K562 (cell line): ENCODE results near the gene PDZD2. TPM values are rescaled to one million over a fixed set of nuclear protein-coding genes. Genes with fewer than 3 reads are reported as not detected.

ENCODE experiments used
- ATAC-seq: fragments of 200-7000 bp; cut with Tn5 transposase; 3 replicates; pipeline ENCODE4 v1.9.1; 2020; ENCODE audit warnings: moderate library complexity
- BruUV-seq: library from RNA; stranded (reverse); fragments of 400-500 nt; replicated peaks from 2 replicates; lab custom pipeline; 2021; lab: Mats Ljungman, UMichigan
- CTCF ChIA-PET: fragments of 300-600 bp; formaldehyde crosslinking; extraction: SDS; loops from one replicate; lab custom pipeline; 2021; ENCODE audit warnings: low intra/inter-chr PET ratio; lab: Yijun Ruan, JAX
- POLR2A ChIA-PET: fragments of 300-600, 350-650 bp; sonication (Branson Sonifier 250); formaldehyde crosslinking; extraction: SDS; loops from one replicate; lab custom pipeline; 2021; ENCODE audit warnings: antibody characterized with exemption, inconsistent platforms; lab: Yijun Ruan, JAX
- DNase-seq, 4 experiments: peaks; one replicate each; pipeline versions ENCODE4 v3.0.0 to v3.0.0-alpha.2; 2011 to 2018; ENCODE audit warnings: low spot score in 3 of 4, mixed read lengths in 3 of 4; ENCODE audit errors: extremely low read depth in 1 of 4
- FAIRE-seq: peaks from 2 replicates; lab custom pipeline; 2011; peaks lifted over from hg19 to GRCh38; lab: Jason Lieb, UNC
- H2AFZ ChIP-seq: 2 replicates; pipeline ENCODE4 v1.6.0; 2011; ENCODE audit warnings: low read depth, low read length, control low read depth, inconsistent platforms
- H3K27ac ChIP-seq: fragments of 200-600 bp; 3 replicates; pipeline ENCODE4 v1.8.0; 2011; ENCODE audit warnings: low read depth, mild to moderate bottlenecking, control low read depth, inconsistent platforms, low read length, moderate library complexity, mixed read lengths; ENCODE audit errors: extremely low read depth
- H3K27me3 ChIP-seq, 2 experiments: fragments of 300-600 bp in 1 of 2; 2 replicates in 1 of 2; 3 replicates in 1 of 2; pipeline versions ENCODE4 v1.6.0 to v1.8.0; 2011; ENCODE audit warnings: inconsistent platforms in 2 of 2, low read length in 2 of 2, mild to moderate bottlenecking in 1 of 2, mixed read lengths in 1 of 2, moderate library complexity in 1 of 2; ENCODE audit not compliant: control insufficient read depth in 2 of 2, insufficient read depth in 2 of 2
- H3K36me3 ChIP-seq: fragments of 300-600 bp; 3 replicates; pipeline ENCODE4 v1.8.0; 2011; ENCODE audit warnings: mild to moderate bottlenecking, low read length, inconsistent platforms; ENCODE audit not compliant: control insufficient read depth, insufficient read depth
- H3K4me1 ChIP-seq, 2 experiments: fragments of 200-600 bp in 1 of 2; replicated peaks in 1 of 2; 2 replicates in 1 of 2; 3 replicates in 1 of 2; pipeline versions ENCODE4 v1.5.1 to v1.8.0; 2011; ENCODE audit warnings: inconsistent platforms in 2 of 2, low read length in 2 of 2, mild to moderate bottlenecking in 1 of 2, mixed read lengths in 1 of 2, moderate library complexity in 1 of 2; ENCODE audit not compliant: control insufficient read depth in 2 of 2, insufficient read depth in 2 of 2
- H3K4me2 ChIP-seq: 2 replicates; pipeline ENCODE4 v1.6.1; 2011; ENCODE audit warnings: low read length, control low read depth, inconsistent platforms, mixed read lengths; ENCODE audit not compliant: insufficient read depth
- H3K4me3 ChIP-seq: fragments of 200-600 bp; sonication (generic), shearing (Covaris generic); 2 replicates; pipeline ENCODE4 v1.5.1; 2016; ENCODE audit warnings: control low read depth, inconsistent platforms
- H3K79me2 ChIP-seq: fragments of 200-600 bp; 3 replicates; pipeline ENCODE4 v1.8.0; 2011; ENCODE audit warnings: low read length, inconsistent platforms; ENCODE audit not compliant: control insufficient read depth, insufficient read depth
- H3K9ac ChIP-seq, 2 experiments: 2 replicates each; pipeline versions ENCODE4 v1.6.0 to v1.6.1; 2011; ENCODE audit warnings: low read depth in 2 of 2, low read length in 2 of 2, control low read depth in 1 of 2, inconsistent platforms in 1 of 2, mild to moderate bottlenecking in 1 of 2, mixed read lengths in 1 of 2; ENCODE audit not compliant: insufficient read depth in 1 of 2
- H3K9me1 ChIP-seq: one replicate; pipeline ENCODE4 v1.6.0; 2011; ENCODE audit warnings: inconsistent platforms, mild to moderate bottlenecking, low read length, moderate library complexity; ENCODE audit not compliant: control insufficient read depth, insufficient read depth
- H3K9me3 ChIP-seq: replicated peaks from 2 replicates; pipeline ENCODE4 v1.5.1; 2011; ENCODE audit warnings: low read depth, low read length, inconsistent platforms; ENCODE audit not compliant: control insufficient read depth, insufficient read depth
- H4K20me1 ChIP-seq: replicated peaks from 2 replicates; pipeline ENCODE4 v1.6.1; 2011; ENCODE audit warnings: low read length, inconsistent platforms, mixed read lengths; ENCODE audit not compliant: control insufficient read depth, insufficient read depth
- ETV6 ChIP-seq, 3 experiments: fragments of 150-350 bp in 1 of 3; sonication (generic) in 1 of 3; formaldehyde crosslinking in 1 of 3; IDR thresholded peaks; 2 replicates each; pipeline versions ENCODE4 v1.6.1 to v1.8.0; 2014 to 2022; ENCODE audit warnings: borderline replicate concordance in 2 of 3, low read depth in 2 of 3, antibody characterized with exemption in 1 of 3, low read length in 1 of 3, mild to moderate bottlenecking in 1 of 3, missing genetic modification reagents in 1 of 3
- NCOA6 ChIP-seq: fragments of 450-650 bp; IDR thresholded peaks from 2 replicates; pipeline ENCODE4 v1.6.1; 2017; ENCODE audit warnings: mild to moderate bottlenecking
- ZNF146 ChIP-seq: IDR thresholded peaks from one replicate; pipeline ENCODE4 v1.6.1; 2018; ENCODE audit warnings: missing compliant biosample characterization; ENCODE audit not compliant: unreplicated experiment
- ZNF174 ChIP-seq: fragments of 250-450 bp; sonication (Bioruptor Pico); IDR thresholded peaks from 2 replicates; pipeline ENCODE4 v1.4.0; 2020; ENCODE audit warnings: mild to moderate bottlenecking
- ZNF3 ChIP-seq: fragments of 250-450 bp; sonication (Bioruptor Pico); IDR thresholded peaks from 2 replicates; pipeline ENCODE4 v1.5.0; 2021; ENCODE audit warnings: mild to moderate bottlenecking, moderate library complexity
- WGBS: fragments of 100-300 bp; shearing (Covaris generic); methylation state at CpG from one replicate; pipeline ENCODE4 v1.1.6; 2016; ENCODE audit warnings: low coverage, mixed read lengths; ENCODE audit not compliant: insufficient coverage; ENCODE audit errors: missing lambda C conversion rate; 5-methylcytosine and 5-hydroxymethylcytosine counted together
- in situ Hi-C: fragments of 300-500 bp; cut with MboI; formaldehyde crosslinking; loops from 4 replicates; pipeline ENCODE4 v1.15.0; 2018; ENCODE audit warnings: inconsistent platforms, mixed read lengths
- intact Hi-C: fragments of 100-400 bp; cut with micrococcal nuclease; formaldehyde crosslinking; loops from 2 replicates; pipeline ENCODE4 v1.14.2; 2022
- polyA plus RNA-seq, 8 experiments: library from polyadenylated mRNA; depleted of rRNA in 4 of 8; stranded (reverse) in 5 of 8; unstranded in 3 of 8; fragments of >200 nt; fragmentation: Nextera tagmentation in 2 of 8; fragmentation: Illumina TruSeq in 1 of 8; extraction: Ambion mirVana in 2 of 8; extraction: Trizol in 1 of 8; gene quantifications; 2 replicates each; pipeline versions ENCODE4 v1.2.1 to v1.2.3, GENCODE V29; 2011 to 2014; ENCODE audit warnings: inconsistent platforms in 1 of 8, missing spikeins in 1 of 8
- total RNA-seq, 7 experiments: library from RNA; depleted of rRNA in 6 of 7; stranded (reverse); fragments of >200 nt in 6 of 7; fragmentation: Illumina TruSeq in 2 of 7; extraction: Trizol in 2 of 7; gene quantifications; 2 replicates each; pipeline versions ENCODE4 v1.2.1 to v1.2.3, GENCODE V29; 2011 to 2021; ENCODE audit warnings: low replicate concordance in 1 of 7
- TF ChIP-seq, protein P1 (sequence below): fragments of 450-650 bp; IDR thresholded peaks from 2 replicates; pipeline ENCODE4 v1.6.1; 2016; ENCODE audit warnings: mild to moderate bottlenecking, moderate library complexity
- TF ChIP-seq, protein P2 (sequence below): fragments of 450-650 bp; IDR thresholded peaks from 2 replicates; pipeline ENCODE4 v1.6.1; 2016
- TF ChIP-seq, protein P3 (sequence below): fragments of 450-650 bp; conservative IDR thresholded peaks from 2 replicates; pipeline ENCODE4 v1.6.1; 2016; ENCODE audit warnings: missing genetic modification characterization, low read depth, mild to moderate bottlenecking, control low read depth, missing compliant biosample characterization

The PDZD2 gene
- total and polyA plus RNA-seq, 9 of the 15 experiments (the other 6 are each of a cell fraction or from before 2014, with no cell fraction given): 0.02 to 0.08 (median 0.04) TPM; not detected in 6

DNA sequence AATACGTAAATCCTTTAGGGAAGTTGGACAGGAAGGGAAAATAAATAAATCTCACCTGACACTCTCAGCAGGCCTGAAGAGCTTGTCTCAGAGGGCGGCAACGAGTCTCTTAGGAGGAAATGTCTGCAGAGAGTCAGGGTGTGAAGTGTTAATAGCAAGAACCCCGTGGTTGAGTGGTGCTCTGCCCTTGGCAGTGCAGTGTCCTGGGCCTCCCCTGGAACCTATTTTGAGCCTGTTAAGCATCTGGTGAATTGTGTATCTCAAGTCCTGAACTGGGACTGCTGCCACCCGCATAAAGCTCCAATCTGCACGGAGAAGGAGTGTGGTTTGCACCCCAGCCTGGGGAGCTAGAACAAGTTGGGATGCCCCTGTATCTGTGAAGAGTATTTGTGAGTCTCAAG lies 323.4 kb downstream of the PDZD2 start:
- 0% methylated on average over 6 of the region's 6 CpGs for WGBS
- Histone ChIP-seq H2AFZ (no peak overlapping the region), H3K9me3 (no peaks in the 10 kb centered on the region), H3K79me2 (no peaks in the 10 kb centered on the region), H3K9ac (no peak overlapping the region), H3K4me3 (no peak overlapping the region), H4K20me1 (no peaks in the 10 kb centered on the region), H3K27ac (no peak overlapping the region), H3K4me1 (no peaks in the 10 kb centered on the region), H3K27me3 (peaks cover 41 to 42% of the 10 kb centered on the region in 2 experiments), H3K4me2 (no peak overlapping the region), H3K36me3 (no peaks in the 10 kb centered on the region), H3K9me1 (no peaks in the 10 kb centered on the region)
- in situ Hi-C loops: no loop called here
- BruUV-seq: no TSS peak
- no peak for ATAC-seq
- intact Hi-C loops: no loop called here
- DNase-seq: no peak
- FAIRE-seq: no peak
- ChIA-PET CTCF (no interaction called here), POLR2A (interaction anchor here (0.7 kb wide), 1 partner anchor 44 kb away, joined by 3 read pairs; no protein-coding TSS in a partner anchor)
- TF ChIP-seq, protein P1, sequence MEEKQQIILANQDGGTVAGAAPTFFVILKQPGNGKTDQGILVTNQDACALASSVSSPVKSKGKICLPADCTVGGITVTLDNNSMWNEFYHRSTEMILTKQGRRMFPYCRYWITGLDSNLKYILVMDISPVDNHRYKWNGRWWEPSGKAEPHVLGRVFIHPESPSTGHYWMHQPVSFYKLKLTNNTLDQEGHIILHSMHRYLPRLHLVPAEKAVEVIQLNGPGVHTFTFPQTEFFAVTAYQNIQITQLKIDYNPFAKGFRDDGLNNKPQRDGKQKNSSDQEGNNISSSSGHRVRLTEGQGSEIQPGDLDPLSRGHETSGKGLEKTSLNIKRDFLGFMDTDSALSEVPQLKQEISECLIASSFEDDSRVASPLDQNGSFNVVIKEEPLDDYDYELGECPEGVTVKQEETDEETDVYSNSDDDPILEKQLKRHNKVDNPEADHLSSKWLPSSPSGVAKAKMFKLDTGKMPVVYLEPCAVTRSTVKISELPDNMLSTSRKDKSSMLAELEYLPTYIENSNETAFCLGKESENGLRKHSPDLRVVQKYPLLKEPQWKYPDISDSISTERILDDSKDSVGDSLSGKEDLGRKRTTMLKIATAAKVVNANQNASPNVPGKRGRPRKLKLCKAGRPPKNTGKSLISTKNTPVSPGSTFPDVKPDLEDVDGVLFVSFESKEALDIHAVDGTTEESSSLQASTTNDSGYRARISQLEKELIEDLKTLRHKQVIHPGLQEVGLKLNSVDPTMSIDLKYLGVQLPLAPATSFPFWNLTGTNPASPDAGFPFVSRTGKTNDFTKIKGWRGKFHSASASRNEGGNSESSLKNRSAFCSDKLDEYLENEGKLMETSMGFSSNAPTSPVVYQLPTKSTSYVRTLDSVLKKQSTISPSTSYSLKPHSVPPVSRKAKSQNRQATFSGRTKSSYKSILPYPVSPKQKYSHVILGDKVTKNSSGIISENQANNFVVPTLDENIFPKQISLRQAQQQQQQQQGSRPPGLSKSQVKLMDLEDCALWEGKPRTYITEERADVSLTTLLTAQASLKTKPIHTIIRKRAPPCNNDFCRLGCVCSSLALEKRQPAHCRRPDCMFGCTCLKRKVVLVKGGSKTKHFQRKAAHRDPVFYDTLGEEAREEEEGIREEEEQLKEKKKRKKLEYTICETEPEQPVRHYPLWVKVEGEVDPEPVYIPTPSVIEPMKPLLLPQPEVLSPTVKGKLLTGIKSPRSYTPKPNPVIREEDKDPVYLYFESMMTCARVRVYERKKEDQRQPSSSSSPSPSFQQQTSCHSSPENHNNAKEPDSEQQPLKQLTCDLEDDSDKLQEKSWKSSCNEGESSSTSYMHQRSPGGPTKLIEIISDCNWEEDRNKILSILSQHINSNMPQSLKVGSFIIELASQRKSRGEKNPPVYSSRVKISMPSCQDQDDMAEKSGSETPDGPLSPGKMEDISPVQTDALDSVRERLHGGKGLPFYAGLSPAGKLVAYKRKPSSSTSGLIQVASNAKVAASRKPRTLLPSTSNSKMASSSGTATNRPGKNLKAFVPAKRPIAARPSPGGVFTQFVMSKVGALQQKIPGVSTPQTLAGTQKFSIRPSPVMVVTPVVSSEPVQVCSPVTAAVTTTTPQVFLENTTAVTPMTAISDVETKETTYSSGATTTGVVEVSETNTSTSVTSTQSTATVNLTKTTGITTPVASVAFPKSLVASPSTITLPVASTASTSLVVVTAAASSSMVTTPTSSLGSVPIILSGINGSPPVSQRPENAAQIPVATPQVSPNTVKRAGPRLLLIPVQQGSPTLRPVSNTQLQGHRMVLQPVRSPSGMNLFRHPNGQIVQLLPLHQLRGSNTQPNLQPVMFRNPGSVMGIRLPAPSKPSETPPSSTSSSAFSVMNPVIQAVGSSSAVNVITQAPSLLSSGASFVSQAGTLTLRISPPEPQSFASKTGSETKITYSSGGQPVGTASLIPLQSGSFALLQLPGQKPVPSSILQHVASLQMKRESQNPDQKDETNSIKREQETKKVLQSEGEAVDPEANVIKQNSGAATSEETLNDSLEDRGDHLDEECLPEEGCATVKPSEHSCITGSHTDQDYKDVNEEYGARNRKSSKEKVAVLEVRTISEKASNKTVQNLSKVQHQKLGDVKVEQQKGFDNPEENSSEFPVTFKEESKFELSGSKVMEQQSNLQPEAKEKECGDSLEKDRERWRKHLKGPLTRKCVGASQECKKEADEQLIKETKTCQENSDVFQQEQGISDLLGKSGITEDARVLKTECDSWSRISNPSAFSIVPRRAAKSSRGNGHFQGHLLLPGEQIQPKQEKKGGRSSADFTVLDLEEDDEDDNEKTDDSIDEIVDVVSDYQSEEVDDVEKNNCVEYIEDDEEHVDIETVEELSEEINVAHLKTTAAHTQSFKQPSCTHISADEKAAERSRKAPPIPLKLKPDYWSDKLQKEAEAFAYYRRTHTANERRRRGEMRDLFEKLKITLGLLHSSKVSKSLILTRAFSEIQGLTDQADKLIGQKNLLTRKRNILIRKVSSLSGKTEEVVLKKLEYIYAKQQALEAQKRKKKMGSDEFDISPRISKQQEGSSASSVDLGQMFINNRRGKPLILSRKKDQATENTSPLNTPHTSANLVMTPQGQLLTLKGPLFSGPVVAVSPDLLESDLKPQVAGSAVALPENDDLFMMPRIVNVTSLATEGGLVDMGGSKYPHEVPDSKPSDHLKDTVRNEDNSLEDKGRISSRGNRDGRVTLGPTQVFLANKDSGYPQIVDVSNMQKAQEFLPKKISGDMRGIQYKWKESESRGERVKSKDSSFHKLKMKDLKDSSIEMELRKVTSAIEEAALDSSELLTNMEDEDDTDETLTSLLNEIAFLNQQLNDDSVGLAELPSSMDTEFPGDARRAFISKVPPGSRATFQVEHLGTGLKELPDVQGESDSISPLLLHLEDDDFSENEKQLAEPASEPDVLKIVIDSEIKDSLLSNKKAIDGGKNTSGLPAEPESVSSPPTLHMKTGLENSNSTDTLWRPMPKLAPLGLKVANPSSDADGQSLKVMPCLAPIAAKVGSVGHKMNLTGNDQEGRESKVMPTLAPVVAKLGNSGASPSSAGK: no peak
- TF ChIP-seq NCOA6 (no peak), ZNF174 (no peak), ZNF3 (CRISPR knock-in tag) (no peak), ZNF146 (CRISPR knock-in tag) (no peak), ETV6 (IDR thresholded peaks at IDR 0.05; ENCODE audit: borderline replicate concordance in 1 of 2, low read depth in 2 of 2, low read length in 1 of 2) (no peak), ETV6 (CRISPR knock-in tag; IDR thresholded peaks at IDR 0.05; ENCODE audit: borderline replicate concordance) (no peak)
- TF ChIP-seq, protein P2, sequence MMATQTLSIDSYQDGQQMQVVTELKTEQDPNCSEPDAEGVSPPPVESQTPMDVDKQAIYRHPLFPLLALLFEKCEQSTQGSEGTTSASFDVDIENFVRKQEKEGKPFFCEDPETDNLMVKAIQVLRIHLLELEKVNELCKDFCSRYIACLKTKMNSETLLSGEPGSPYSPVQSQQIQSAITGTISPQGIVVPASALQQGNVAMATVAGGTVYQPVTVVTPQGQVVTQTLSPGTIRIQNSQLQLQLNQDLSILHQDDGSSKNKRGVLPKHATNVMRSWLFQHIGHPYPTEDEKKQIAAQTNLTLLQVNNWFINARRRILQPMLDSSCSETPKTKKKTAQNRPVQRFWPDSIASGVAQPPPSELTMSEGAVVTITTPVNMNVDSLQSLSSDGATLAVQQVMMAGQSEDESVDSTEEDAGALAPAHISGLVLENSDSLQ: no peak
- TF ChIP-seq, protein P3, sequence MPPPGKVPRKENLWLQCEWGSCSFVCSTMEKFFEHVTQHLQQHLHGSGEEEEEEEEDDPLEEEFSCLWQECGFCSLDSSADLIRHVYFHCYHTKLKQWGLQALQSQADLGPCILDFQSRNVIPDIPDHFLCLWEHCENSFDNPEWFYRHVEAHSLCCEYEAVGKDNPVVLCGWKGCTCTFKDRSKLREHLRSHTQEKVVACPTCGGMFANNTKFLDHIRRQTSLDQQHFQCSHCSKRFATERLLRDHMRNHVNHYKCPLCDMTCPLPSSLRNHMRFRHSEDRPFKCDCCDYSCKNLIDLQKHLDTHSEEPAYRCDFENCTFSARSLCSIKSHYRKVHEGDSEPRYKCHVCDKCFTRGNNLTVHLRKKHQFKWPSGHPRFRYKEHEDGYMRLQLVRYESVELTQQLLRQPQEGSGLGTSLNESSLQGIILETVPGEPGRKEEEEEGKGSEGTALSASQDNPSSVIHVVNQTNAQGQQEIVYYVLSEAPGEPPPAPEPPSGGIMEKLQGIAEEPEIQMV (tag): no peak
